WTC11 (cell line): Measurements from ENCODE around the gene ARAF. TPM values are rescaled to one million over a fixed set of nuclear protein-coding genes. Genes with fewer than 3 reads are reported as not detected.

Experiments used
- ATAC-seq: fragments of 200-7000 bp; cut with Tn5 transposase; 2 replicates; pipeline ENCODE4 v1.10.0; 2021; ENCODE audit warnings: mild to moderate bottlenecking, moderate library complexity
- CTCF ChIA-PET: fragments of 300-600 bp; sonication (Branson Sonifier 250); formaldehyde crosslinking; loops from one replicate; lab custom pipeline; 2021; ENCODE audit warnings: antibody characterized with exemption; lab: Charles Lee
- POLR2A ChIA-PET: fragments of 350-600 bp; sonication (Branson Sonifier 250); formaldehyde crosslinking; loops from one replicate; lab custom pipeline; 2021; ENCODE audit warnings: antibody characterized with exemption; lab: Charles Lee
- DNase-seq: peaks from one replicate; pipeline ENCODE4 v3.0.0; 2021; ENCODE audit warnings: low spot score
- H3K27ac Mint-ChIP-seq: 2 replicates; pipeline ENCODE4 v1.8.0; 2021; ENCODE audit warnings: mixed read lengths
- H3K27me3 Mint-ChIP-seq: 2 replicates; pipeline ENCODE4 v1.8.0; 2021; ENCODE audit warnings: low read depth, mild to moderate bottlenecking, moderate library complexity, mixed read lengths
- H3K36me3 Mint-ChIP-seq: 2 replicates; pipeline ENCODE4 v1.8.0; 2021; ENCODE audit warnings: mixed read lengths
- H3K4me1 Mint-ChIP-seq: 2 replicates; pipeline ENCODE4 v1.8.0; 2022; ENCODE audit warnings: mixed read lengths
- H3K4me3 Mint-ChIP-seq: 2 replicates; pipeline ENCODE4 v1.8.0; 2021; ENCODE audit warnings: mild to moderate bottlenecking, moderate library complexity, mixed read lengths
- H3K9me3 Mint-ChIP-seq: 2 replicates; pipeline ENCODE4 v1.8.0; 2021; ENCODE audit warnings: mixed read lengths
- ATF1 ChIP-seq: sonication (generic); formaldehyde crosslinking; IDR thresholded peaks from 2 replicates; pipeline ENCODE4 v1.8.1; 2023; ENCODE audit warnings: mild to moderate bottlenecking, moderate library complexity, missing genetic modification reagents
- ELF4 ChIP-seq: sonication (generic); formaldehyde crosslinking; IDR thresholded peaks from 2 replicates; pipeline ENCODE4 v1.8.1; 2022; ENCODE audit warnings: low read depth, mild to moderate bottlenecking, moderate library complexity, missing genetic modification reagents
- EMX1 ChIP-seq: fragments of 250-450 bp; sonication (Bioruptor Pico); IDR thresholded peaks from 2 replicates; pipeline ENCODE4 v1.8.0; 2021; ENCODE audit warnings: mild to moderate bottlenecking
- ETV6 ChIP-seq: sonication (generic); formaldehyde crosslinking; IDR thresholded peaks from 2 replicates; pipeline ENCODE4 v1.8.1; 2022; ENCODE audit warnings: mild to moderate bottlenecking, missing genetic modification reagents
- GABPB1 ChIP-seq: sonication (generic); formaldehyde crosslinking; IDR thresholded peaks from 2 replicates; pipeline ENCODE4 v1.8.1; 2023; ENCODE audit warnings: mild to moderate bottlenecking, missing genetic modification reagents
- GRHL2 ChIP-seq: fragments of 250-450 bp; sonication (Bioruptor Pico); IDR thresholded peaks from 2 replicates; pipeline ENCODE4 v1.8.0; 2022; ENCODE audit warnings: mild to moderate bottlenecking, moderate library complexity; ENCODE audit not compliant: insufficient replicate concordance, severe bottlenecking
- MAX ChIP-seq: sonication (generic); formaldehyde crosslinking; IDR thresholded peaks from 2 replicates; pipeline ENCODE4 v1.8.0; 2022; ENCODE audit warnings: mild to moderate bottlenecking, missing genetic modification reagents
- NFE2L1 ChIP-seq: sonication (generic); formaldehyde crosslinking; IDR thresholded peaks from 2 replicates; pipeline ENCODE4 v1.8.1; 2023; ENCODE audit warnings: missing genetic modification reagents
- PRRX2 ChIP-seq: fragments of 250-450 bp; sonication (Bioruptor Pico); IDR thresholded peaks from 2 replicates; pipeline ENCODE4 v1.8.0; 2021; ENCODE audit warnings: mild to moderate bottlenecking
- RORB ChIP-seq: fragments of 250-450 bp; sonication (Bioruptor Pico); IDR thresholded peaks from 2 replicates; pipeline ENCODE4 v1.9.0; 2021; ENCODE audit warnings: mild to moderate bottlenecking
- SMAD3 ChIP-seq: sonication (generic); formaldehyde crosslinking; IDR thresholded peaks from 2 replicates; pipeline ENCODE4 v1.8.0; 2022; ENCODE audit warnings: missing genetic modification reagents, mild to moderate bottlenecking, borderline replicate concordance
- SOX15 ChIP-seq: fragments of 250-450 bp; sonication (Bioruptor Pico); IDR thresholded peaks from 2 replicates; pipeline ENCODE4 v1.9.0; 2021; ENCODE audit warnings: mild to moderate bottlenecking
- SP1 ChIP-seq: sonication (generic); formaldehyde crosslinking; conservative IDR thresholded peaks from 2 replicates; pipeline ENCODE4 v1.8.1; 2022; ENCODE audit warnings: missing genetic modification reagents
- TEAD1 ChIP-seq: sonication (generic); formaldehyde crosslinking; IDR thresholded peaks from 2 replicates; pipeline ENCODE4 v1.8.0; 2022; ENCODE audit warnings: mild to moderate bottlenecking, missing genetic modification reagents
- ZNF317 ChIP-seq: sonication (generic); formaldehyde crosslinking; IDR thresholded peaks from 2 replicates; pipeline ENCODE4 v1.8.1; 2023; ENCODE audit warnings: low read depth, mild to moderate bottlenecking, moderate library complexity, missing genetic modification reagents, borderline replicate concordance
- ZNF423 ChIP-seq: fragments of 250-450 bp; sonication (Bioruptor Pico); IDR thresholded peaks from 2 replicates; pipeline ENCODE4 v2.1.2; 2022; ENCODE audit warnings: mild to moderate bottlenecking, moderate library complexity
- ZSCAN18 ChIP-seq: fragments of 250-450 bp; sonication (Bioruptor Pico); IDR thresholded peaks from 2 replicates; pipeline ENCODE4 v2.1.2; 2022; ENCODE audit warnings: mild to moderate bottlenecking, moderate library complexity
- total RNA-seq: library from RNA; stranded (reverse); gene quantifications from 3 replicates; pipeline ENCODE4 v1.2.3, GENCODE V29; 2021
- TF ChIP-seq, protein P1 (sequence below): fragments of 250-450 bp; sonication (Bioruptor Pico); conservative IDR thresholded peaks from 2 replicates; pipeline ENCODE4 v1.9.0; 2021; ENCODE audit warnings: mild to moderate bottlenecking
- TF ChIP-seq, protein P2 (sequence below): sonication (generic); formaldehyde crosslinking; IDR thresholded peaks from 2 replicates; pipeline ENCODE4 v1.8.1; 2022; ENCODE audit warnings: mild to moderate bottlenecking, missing genetic modification reagents, moderate library complexity, borderline replicate concordance
- TF ChIP-seq, protein P3 (sequence below): fragments of 250-450 bp; sonication (Bioruptor Pico); IDR thresholded peaks from 2 replicates; pipeline ENCODE4 v1.9.0; 2021; ENCODE audit warnings: mild to moderate bottlenecking
- TF ChIP-seq, protein P4 (sequence below): sonication (generic); formaldehyde crosslinking; IDR thresholded peaks from 2 replicates; pipeline ENCODE4 v1.8.1; 2023; ENCODE audit warnings: mild to moderate bottlenecking, missing genetic modification reagents
- TF ChIP-seq, protein P5 (sequence below): sonication (generic); formaldehyde crosslinking; IDR thresholded peaks from 2 replicates; pipeline ENCODE4 v1.8.1; 2022; ENCODE audit warnings: mild to moderate bottlenecking, moderate library complexity, missing genetic modification reagents

Gene ARAF
- total RNA-seq, 1 experiment from 2014 or later: 55.1 TPM

- TF ChIP-seq EMX1 (CRISPR knock-in tag): no peak
- no peak for TF ChIP-seq SP1
- no peak for TF ChIP-seq RORB (CRISPR knock-in tag)
- no peak for TF ChIP-seq TEAD1
Measured at GRCh38 chrX:47612418-47612817, 51.4 kb downstream of the ARAF start (continued).

DNA sequence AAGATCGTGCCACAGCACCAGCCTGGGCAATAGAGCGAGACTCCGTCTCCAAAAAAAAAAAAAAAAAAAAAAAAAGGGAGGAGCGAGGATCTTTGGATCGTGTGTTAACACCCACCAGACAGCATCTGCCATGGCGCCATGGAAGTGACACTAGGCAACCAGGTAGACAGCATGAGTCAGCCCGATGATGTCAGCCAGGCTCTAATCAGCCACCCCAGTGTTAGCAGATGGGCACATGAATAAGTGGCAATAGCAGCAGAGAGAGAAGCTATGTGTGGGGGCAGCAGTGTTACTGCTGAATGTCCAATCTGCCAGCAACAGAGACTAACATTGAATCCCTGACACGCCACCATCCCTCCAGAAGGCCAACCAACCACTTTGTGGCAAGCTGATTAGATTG, 52.1 kb downstream of the ARAF start:
- TF ChIP-seq ZSCAN18 (CRISPR knock-in tag) (no peak), SMAD3 (CRISPR knock-in tag) (no peak), ZNF423 (CRISPR knock-in tag) (no peak), MAX (no peak), SOX15 (CRISPR knock-in tag) (no peak), TEAD1 (no peak), ETV6 (no peak), ATF1 (CRISPR knock-in tag) (no peak), ZNF317 (CRISPR knock-in tag) (no peak), NFE2L1 (CRISPR knock-in tag) (no peak)
- TF ChIP-seq, protein P1, sequence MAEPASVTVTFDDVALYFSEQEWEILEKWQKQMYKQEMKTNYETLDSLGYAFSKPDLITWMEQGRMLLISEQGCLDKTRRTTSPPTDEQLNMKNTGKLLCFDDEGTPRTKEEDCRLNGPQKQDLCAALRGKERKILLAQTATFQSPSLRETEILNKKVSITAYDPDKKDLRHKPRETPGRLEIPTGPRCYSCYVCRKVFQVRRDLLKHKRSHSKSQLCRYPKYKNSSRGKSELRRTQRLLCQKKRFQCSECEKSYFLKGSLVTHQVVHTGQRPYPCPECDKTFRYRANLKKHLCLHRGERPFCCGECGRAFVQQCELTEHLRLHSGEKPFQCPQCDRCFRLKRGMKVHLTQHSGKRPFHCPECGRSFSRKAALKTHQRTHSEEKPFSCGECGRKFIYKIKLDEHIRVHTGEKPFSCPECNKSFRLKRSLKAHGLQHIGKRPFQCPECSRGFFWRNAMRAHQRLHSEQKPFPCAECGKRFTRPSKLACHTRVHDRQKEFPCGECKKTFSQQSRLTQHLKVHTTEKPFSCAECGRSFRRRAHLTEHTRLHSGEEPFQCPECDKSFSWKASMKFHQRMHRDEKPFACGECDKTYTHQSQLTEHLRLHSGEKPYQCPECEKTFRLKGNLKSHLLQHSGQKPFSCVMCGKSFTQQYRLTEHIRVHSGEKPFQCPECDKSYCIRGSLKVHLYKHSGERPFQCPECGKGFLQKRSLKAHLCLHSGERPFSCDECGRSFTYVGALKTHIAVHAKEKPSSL (CRISPR knock-in tag): no peak
- TF ChIP-seq, protein P2, sequence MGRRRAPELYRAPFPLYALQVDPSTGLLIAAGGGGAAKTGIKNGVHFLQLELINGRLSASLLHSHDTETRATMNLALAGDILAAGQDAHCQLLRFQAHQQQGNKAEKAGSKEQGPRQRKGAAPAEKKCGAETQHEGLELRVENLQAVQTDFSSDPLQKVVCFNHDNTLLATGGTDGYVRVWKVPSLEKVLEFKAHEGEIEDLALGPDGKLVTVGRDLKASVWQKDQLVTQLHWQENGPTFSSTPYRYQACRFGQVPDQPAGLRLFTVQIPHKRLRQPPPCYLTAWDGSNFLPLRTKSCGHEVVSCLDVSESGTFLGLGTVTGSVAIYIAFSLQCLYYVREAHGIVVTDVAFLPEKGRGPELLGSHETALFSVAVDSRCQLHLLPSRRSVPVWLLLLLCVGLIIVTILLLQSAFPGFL: no peak
- TF ChIP-seq, protein P3, sequence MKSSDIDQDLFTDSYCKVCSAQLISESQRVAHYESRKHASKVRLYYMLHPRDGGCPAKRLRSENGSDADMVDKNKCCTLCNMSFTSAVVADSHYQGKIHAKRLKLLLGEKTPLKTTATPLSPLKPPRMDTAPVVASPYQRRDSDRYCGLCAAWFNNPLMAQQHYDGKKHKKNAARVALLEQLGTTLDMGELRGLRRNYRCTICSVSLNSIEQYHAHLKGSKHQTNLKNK: no peak
- TF ChIP-seq, protein P4, sequence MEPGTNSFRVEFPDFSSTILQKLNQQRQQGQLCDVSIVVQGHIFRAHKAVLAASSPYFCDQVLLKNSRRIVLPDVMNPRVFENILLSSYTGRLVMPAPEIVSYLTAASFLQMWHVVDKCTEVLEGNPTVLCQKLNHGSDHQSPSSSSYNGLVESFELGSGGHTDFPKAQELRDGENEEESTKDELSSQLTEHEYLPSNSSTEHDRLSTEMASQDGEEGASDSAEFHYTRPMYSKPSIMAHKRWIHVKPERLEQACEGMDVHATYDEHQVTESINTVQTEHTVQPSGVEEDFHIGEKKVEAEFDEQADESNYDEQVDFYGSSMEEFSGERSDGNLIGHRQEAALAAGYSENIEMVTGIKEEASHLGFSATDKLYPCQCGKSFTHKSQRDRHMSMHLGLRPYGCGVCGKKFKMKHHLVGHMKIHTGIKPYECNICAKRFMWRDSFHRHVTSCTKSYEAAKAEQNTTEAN (CRISPR knock-in tag): no peak
- TF ChIP-seq, all 79 proteins: peak for 0
- Mint-ChIP-seq H3K27ac (no peak overlapping the region), H3K4me3 (no peak overlapping the region), H3K36me3 (peaks cover 4% of the 10 kb centered on the region; the same call in 1 of the 2 replicates), H3K27me3 (peaks cover 7% of the 10 kb centered on the region), H3K9me3 (peaks cover 5% of the 10 kb centered on the region), H3K4me1 (peaks cover 16% of the 10 kb centered on the region)
- DNase-seq (no peak), ATAC-seq (no peak)
- CTCF ChIA-PET: no interaction called here
- POLR2A ChIA-PET: no interaction called here

DNA sequence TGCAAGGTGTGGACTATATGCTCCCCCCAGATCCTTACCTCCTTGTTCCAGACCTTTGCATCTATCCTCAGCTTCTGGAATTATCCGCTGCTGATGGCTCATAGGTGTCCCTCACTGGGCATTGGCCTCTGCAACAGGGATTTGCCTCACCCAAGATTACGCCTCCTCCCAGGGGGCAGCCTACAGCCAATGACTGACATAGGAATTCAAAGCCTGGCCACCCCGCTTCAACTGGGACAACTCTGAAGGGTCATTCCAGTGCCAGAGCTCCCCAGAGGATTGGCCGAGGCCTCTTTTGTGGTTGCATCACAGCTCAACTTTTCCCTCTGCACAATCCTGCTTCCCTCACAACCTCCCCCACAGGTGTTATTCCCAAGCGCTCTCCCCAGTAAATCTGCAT, 53.6 kb downstream of the ARAF start:
- Mint-ChIP-seq H3K4me3 (no peak overlapping the region), H3K4me1 (peaks cover 5% of the 10 kb centered on the region), H3K9me3 (peaks cover 5% of the 10 kb centered on the region), H3K27ac (no peak overlapping the region), H3K36me3 (peaks cover 4% of the 10 kb centered on the region; the same call in 1 of the 2 replicates), H3K27me3 (peaks cover 17% of the 10 kb centered on the region)
- no peak for ATAC-seq
- POLR2A ChIA-PET: no interaction called here
- CTCF ChIA-PET: interaction anchor here (0.8 to 1.2 kb wide), 2 partner anchors 30 to 46 kb away, joined by 3 to 4 read pairs; no protein-coding TSS in a partner anchor
- no peak for DNase-seq
- no peak for TF ChIP-seq GABPB1 (CRISPR knock-in tag)
- TF ChIP-seq, protein P4 (CRISPR knock-in tag): no peak
- no peak for TF ChIP-seq ELF4
- TF ChIP-seq, protein P5, sequence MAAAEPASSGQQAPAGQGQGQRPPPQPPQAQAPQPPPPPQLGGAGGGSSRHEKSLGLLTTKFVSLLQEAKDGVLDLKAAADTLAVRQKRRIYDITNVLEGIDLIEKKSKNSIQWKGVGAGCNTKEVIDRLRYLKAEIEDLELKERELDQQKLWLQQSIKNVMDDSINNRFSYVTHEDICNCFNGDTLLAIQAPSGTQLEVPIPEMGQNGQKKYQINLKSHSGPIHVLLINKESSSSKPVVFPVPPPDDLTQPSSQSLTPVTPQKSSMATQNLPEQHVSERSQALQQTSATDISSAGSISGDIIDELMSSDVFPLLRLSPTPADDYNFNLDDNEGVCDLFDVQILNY (CRISPR knock-in tag): no peak
- no peak for TF ChIP-seq PRRX2
- no peak for TF ChIP-seq GRHL2 (CRISPR knock-in tag)
